Heart right ventricle (tissue), 16 donors: ENCODE measurements around the gene CALCOCO2. TPM values are rescaled to one million over a fixed set of nuclear protein-coding genes. Genes with fewer than 3 reads are reported as not detected.

Source experiments
- ATAC-seq, 8 donors: fragments of 200-7000 bp; cut with Tn5 transposase; one replicate each; pipeline ENCODE4 v1.9.1; 2020; ENCODE audit warnings: mild to moderate bottlenecking in 8 of 8, moderate library complexity in 8 of 8, moderate number of reproducible peaks in 1 of 8
- DNase-seq, 2 donors: peaks; one replicate each; pipeline ENCODE4 v3.0.0-alpha.2; 2020
- H3K27ac ChIP-seq, 10 donors: fragments of 200-600 bp; sonication (generic) in 2 of 10; one replicate each; pipeline versions ENCODE4 v1.5.0 to v1.8.0; 2020 to 2022; ENCODE audit warnings: mild to moderate bottlenecking in 3 of 10
- H3K27me3 ChIP-seq, 7 donors: fragments of 200-600 bp; one replicate each; pipeline ENCODE4 v1.8.0; 2021 to 2022; ENCODE audit warnings: mild to moderate bottlenecking in 2 of 7
- H3K36me3 ChIP-seq, 9 donors: fragments of 200-600 bp; sonication (generic) in 1 of 9; one replicate each; pipeline versions ENCODE4 v1.5.0 to v1.8.0; 2020 to 2022; ENCODE audit warnings: mild to moderate bottlenecking in 2 of 9
- H3K4me1 ChIP-seq, 9 donors: fragments of 200-600 bp; sonication (generic) in 1 of 9; one replicate each; pipeline versions ENCODE4 v1.5.0 to v1.8.0; 2020 to 2022; ENCODE audit warnings: mild to moderate bottlenecking in 4 of 9
- H3K4me3 ChIP-seq, 10 donors: fragments of 200-600 bp; sonication (generic) in 2 of 10; one replicate each; pipeline versions ENCODE4 v1.5.0 to v1.8.0; 2020 to 2022; ENCODE audit warnings: mild to moderate bottlenecking in 7 of 10, moderate library complexity in 2 of 10
- H3K9me3 ChIP-seq, 11 donors: fragments of 200-600 bp in 10 of 11; sonication (generic) in 2 of 11; one replicate each; pipeline versions ENCODE4 v1.5.0 to v1.8.0; 2013 to 2022; ENCODE audit warnings: mild to moderate bottlenecking in 2 of 11, control low read depth in 1 of 11, moderate library complexity in 1 of 11
- WGBS, 2 donors: extraction: QIAGEN DNeasy Blood & Tissue Kit; methylation state at CpG; one replicate each; pipeline ENCODE4 v1.1.7; 2013; ENCODE audit warnings: inconsistent platforms in 1 of 2; 5-methylcytosine and 5-hydroxymethylcytosine counted together
- intact Hi-C, 10 donors: fragments of 100-400 bp; cut with DNase I; formaldehyde crosslinking; loops; one replicate each; pipeline versions ENCODE4 v1.11.1 to v1.14.2; 2022
- polyA plus RNA-seq, 2 donors: library from polyadenylated mRNA; stranded (reverse); fragments of 200-250 nt; gene quantifications; one replicate each; pipeline ENCODE4 v1.2.3, GENCODE V29; 2013
- total RNA-seq, 10 donors: library from RNA; stranded (reverse); fragmentation: NEBNext Ultra II Directional in 3 of 10; extraction: Animal tissue kit (Norgen Biotek cat#: 25700) in 3 of 10; gene quantifications; one replicate each; pipeline versions ENCODE4 v1.2.1 to v1.2.4, GENCODE V29; 2021 to 2023
- TF ChIP-seq, protein P1 (sequence below), 9 donors: fragments of 200-600 bp; sonication (generic) in 2 of 9; IDR thresholded peaks; one replicate each; pipeline versions ENCODE4 v1.5.0 to v1.8.0; 2021 to 2022; ENCODE audit warnings: antibody characterized with exemption in 9 of 9, mild to moderate bottlenecking in 5 of 9, moderate library complexity in 1 of 9
- donor health status: Arrhythmogenic right ventricular cardiomyopathy.
- donor health status: ischemic (EF 13 %, LVEDD 7.1; RV severe dilation, severe dysfunction).
- donor health status: healthy with polysubstance abuse.
- donor health status: DM: no; HTN: yes; CAD: no.
- donor health status: DM: no; HTN: no; CAD: no.
- donor health status: ischemic (EF 25% LVEDD 6.9; RV normal size, moderate dysfunction).
- donor health status: ischemic (EF 25% LVEDD 5.7; RV mildly dilated, moderate dysfunction).
- donor health status: healthy.
- donor health status: DM: yes; HTN: yes; CAD: no.
- donor health status: Ischemic cardiomyopathy.
- donor health status: ischemic (EF 35%, LVEDD 5.7; RV mildly dilated, moderate dysfunction).
- donor health status: nonischemic (EF 11% LVEDD 7.7; RV severe dilation, severe dysfunction).
- donor health status: DM: yes; HTN: yes; CAD: no.
- donor health status: PGD.
- donor health status: ischemic (EF 29% LVEDD 5.4; RV normal size, mild dysfunction).
- donor health status: nonischemic (EF 23%, LVEDD 6.1; RV moderate dilation, normal function).

CALCOCO2 gene
- total and polyA plus RNA-seq, 12 donors: 79.7 to 412 (median 247) TPM

DNA sequence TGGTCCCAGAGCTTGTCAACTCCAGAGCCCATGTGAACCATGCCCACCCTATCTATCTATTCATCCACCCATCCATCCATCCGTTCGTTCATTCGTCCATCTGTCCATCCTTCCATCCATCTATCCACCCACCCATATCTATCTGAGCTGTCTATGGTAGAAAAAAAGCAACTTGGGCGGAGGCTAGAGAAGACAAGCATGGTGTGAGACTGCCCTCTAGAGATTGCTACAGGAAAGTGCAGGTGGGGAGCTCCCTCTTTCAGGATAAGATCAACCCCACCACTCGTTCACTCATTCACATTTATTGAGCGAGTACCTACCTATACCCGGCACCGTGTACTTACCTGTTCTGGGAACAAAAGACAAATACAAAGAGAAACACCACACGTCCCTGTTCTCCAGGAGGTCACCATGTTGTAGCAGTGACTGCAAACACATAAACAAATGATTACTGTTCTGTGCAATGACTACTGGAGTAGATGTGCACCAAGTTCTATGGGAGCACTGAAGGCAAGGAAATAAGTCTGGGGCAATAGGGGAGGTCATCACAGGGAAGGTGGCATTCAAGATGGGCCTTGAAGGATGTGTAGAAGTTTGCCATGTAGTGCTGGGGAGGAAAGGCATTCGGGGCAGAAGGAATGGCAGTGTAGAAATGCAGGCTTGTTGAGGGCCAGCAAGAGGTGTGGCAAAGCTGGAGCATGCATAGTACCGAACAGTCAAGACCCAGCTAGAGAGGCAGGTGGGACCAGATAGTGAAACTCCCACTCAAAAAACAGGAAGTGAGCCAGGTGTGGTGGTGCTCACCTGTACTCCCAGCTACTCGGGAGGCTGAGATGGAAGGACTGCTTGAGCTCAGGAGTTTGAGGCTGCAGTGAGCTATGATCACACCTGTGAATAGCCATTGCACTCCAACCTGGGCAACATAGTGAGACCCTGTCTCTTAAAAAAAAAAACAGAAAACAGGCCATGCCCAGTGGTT, 48.4 kb downstream of the CALCOCO2 start:
- Histone ChIP-seq H3K4me3 (no peak overlapping the region), H3K27me3 (peaks cover 0 to 4% (median 0%) of the 10 kb centered on the region in 7 donors), H3K27ac (no peak overlapping the region), H3K4me1 (peaks cover 0 to 14% (median 0%) of the 10 kb centered on the region in 9 donors), H3K9me3 (no peaks in the 10 kb centered on the region), H3K36me3 (no peaks in the 10 kb centered on the region)
- TF ChIP-seq, protein P1, sequence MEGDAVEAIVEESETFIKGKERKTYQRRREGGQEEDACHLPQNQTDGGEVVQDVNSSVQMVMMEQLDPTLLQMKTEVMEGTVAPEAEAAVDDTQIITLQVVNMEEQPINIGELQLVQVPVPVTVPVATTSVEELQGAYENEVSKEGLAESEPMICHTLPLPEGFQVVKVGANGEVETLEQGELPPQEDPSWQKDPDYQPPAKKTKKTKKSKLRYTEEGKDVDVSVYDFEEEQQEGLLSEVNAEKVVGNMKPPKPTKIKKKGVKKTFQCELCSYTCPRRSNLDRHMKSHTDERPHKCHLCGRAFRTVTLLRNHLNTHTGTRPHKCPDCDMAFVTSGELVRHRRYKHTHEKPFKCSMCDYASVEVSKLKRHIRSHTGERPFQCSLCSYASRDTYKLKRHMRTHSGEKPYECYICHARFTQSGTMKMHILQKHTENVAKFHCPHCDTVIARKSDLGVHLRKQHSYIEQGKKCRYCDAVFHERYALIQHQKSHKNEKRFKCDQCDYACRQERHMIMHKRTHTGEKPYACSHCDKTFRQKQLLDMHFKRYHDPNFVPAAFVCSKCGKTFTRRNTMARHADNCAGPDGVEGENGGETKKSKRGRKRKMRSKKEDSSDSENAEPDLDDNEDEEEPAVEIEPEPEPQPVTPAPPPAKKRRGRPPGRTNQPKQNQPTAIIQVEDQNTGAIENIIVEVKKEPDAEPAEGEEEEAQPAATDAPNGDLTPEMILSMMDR (IDR thresholded peaks at IDR 0.05): peak; percentile 90 to 96 (median 95)
- WGBS, 2 donors: 23% methylated on average over 12 of the region's 12 CpGs
- intact Hi-C loops: loop anchor here (1.0 to 10.0 kb wide), 13 partner anchors 37 to 208 kb away; partner anchors contain the start of genes HOXB13 (in 5 of the 10), PRAC1 (in 2 of the 10), PRAC2 (in 2 of the 10) and TTLL6 (in 1 of the 10)
- ATAC-seq (peak; percentile 76 to 88 (median 86)), DNase-seq (peak in 1 of 2 donors; percentile 55)

DNA sequence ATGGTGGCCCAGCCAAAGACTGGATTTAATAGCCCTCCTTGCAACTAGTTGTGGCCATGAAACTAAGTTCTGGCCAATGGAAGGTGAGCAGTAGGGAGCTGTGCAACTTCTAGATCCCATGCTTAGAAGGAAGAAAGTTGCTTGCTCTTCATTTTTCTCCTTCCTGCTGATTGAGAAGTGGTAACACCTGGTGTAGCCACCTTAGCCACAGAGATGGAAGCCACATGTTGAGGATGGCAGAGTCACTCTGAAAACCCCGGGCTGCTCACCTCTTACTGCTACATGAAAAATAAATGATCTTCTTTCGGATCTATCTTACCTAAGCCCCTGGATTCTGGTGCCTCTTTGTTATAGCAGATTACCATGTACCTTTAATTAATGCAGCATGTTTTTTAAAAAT, 51.4 kb downstream of the CALCOCO2 start:
- TF ChIP-seq, protein P1 (IDR thresholded peaks at IDR 0.05): no peak
- no peak overlapping the region for H3K4me3 ChIP-seq
- no peak for ATAC-seq
- no peak overlapping the region for H3K27ac ChIP-seq
- DNase-seq: no peak
- H3K4me1 ChIP-seq: peaks cover 0 to 15% (median 6%) of the 10 kb centered on the region in 9 donors
- intact Hi-C loops: loop anchor here in 7 of 10 donors (2.0 to 10.0 kb wide), 7 partner anchors 150 to 207 kb away; partner anchors contain the start of genes HOXB13 (in 3 of the 7), PRAC1 (in 1 of the 7) and PRAC2 (in 1 of the 7)
- H3K36me3 ChIP-seq: no peaks in the 10 kb centered on the region
- WGBS, 2 donors: 89 to 96% methylated on average over 2 of the region's 2 CpGs
- H3K9me3 ChIP-seq: no peaks in the 10 kb centered on the region
- H3K27me3 ChIP-seq: peaks cover 0 to 4% (median 0%) of the 10 kb centered on the region in 7 donors

DNA sequence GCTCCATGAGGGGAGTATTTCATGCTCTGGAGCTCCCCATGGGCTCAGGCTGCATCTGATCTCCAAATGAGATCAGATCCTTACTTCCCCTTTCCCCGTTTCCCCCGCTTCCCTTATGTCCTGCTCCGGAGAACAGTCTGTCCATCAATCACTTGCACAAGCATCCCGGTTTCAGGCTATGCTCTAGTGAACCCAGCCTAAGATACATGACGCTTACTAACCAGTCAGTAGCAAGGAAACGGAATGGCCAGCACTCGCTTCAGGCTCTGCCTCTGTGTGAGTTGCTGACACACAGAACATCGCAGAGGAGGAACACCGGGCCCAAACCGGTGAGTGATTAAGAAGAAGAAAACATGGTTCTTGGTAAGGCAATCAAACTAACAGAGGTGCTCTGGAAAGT, 52.3 kb downstream of the CALCOCO2 start:
- intact Hi-C loops: loop anchor here in 7 of 10 donors (2.0 to 10.0 kb wide), 7 partner anchors 149 to 208 kb away; partner anchors contain the start of genes HOXB13 (in 3 of the 7), PRAC1 (in 1 of the 7) and PRAC2 (in 1 of the 7)
- H3K36me3 ChIP-seq: no peaks in the 10 kb centered on the region
- ATAC-seq (no peak), DNase-seq (no peak)
- TF ChIP-seq, protein P1 (IDR thresholded peaks at IDR 0.05): no peak
- peaks cover 0 to 12% (median 6%) of the 10 kb centered on the region in 9 donors for H3K4me1 ChIP-seq
- peaks cover 0 to 4% (median 0%) of the 10 kb centered on the region in 7 donors for H3K27me3 ChIP-seq
- H3K4me3 ChIP-seq: no peak overlapping the region
- WGBS, 2 donors: 56 to 57% methylated on average over 10 of the region's 10 CpGs
- no peak overlapping the region for H3K27ac ChIP-seq
- H3K9me3 ChIP-seq: no peaks in the 10 kb centered on the region

DNA sequence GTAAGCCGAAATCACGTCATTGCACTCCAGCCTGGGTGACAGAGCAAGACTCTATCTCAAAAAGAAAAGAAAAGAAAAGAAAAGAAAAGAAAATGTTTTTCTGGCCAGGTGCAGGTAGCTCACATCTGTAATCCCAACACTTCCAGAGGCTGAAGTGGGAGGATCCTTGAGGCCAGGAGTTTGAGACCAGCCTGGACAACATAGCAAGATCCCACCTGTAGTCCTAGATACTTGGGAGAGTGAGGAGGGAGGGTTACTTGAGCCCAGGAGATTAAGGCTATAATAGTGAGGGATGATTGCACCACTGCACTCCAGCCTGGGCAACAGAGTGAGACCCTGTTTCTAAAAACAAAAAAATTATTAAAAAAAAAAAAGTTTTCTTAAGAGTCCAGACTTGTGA, 59.3 kb downstream of the CALCOCO2 start:
- Histone ChIP-seq H3K4me1 (peaks cover 0 to 31% (median 25%) of the 10 kb centered on the region in 9 donors), H3K27me3 (no peaks in the 10 kb centered on the region), H3K36me3 (peaks cover 0 to 10% (median 5%) of the 10 kb centered on the region in 9 donors), H3K27ac (no peak overlapping the region), H3K9me3 (no peaks in the 10 kb centered on the region), H3K4me3 (no peak overlapping the region)
- DNase-seq: no peak
- TF ChIP-seq, protein P1 (IDR thresholded peaks at IDR 0.05): no peak
- no peak for ATAC-seq
- 93 to 100% methylated on average over 2 of the region's 2 CpGs for WGBS, 2 donors
- intact Hi-C loops: loop anchor here in 2 of 10 donors (5.0 to 10.0 kb wide), 2 partner anchors 52 to 145 kb away; partner anchors contain the start of gene SNF8 (in 1 of the 2)
